HG03159 (cell line): ENCODE data around the gene SSBP4.

Experiments used
- ATAC-seq: cut with Tn5 transposase; IDR thresholded peaks from one replicate; pipeline ENCODE4 v1.9.1; 2021; ENCODE audit warnings: mild to moderate bottlenecking, moderate library complexity; ENCODE audit not compliant: unreplicated experiment

The SSBP4 gene

GRCh38 chr19:18464646-18465045, 45.4 kb downstream of the SSBP4 start:
- ATAC-seq = no peak

DNA sequence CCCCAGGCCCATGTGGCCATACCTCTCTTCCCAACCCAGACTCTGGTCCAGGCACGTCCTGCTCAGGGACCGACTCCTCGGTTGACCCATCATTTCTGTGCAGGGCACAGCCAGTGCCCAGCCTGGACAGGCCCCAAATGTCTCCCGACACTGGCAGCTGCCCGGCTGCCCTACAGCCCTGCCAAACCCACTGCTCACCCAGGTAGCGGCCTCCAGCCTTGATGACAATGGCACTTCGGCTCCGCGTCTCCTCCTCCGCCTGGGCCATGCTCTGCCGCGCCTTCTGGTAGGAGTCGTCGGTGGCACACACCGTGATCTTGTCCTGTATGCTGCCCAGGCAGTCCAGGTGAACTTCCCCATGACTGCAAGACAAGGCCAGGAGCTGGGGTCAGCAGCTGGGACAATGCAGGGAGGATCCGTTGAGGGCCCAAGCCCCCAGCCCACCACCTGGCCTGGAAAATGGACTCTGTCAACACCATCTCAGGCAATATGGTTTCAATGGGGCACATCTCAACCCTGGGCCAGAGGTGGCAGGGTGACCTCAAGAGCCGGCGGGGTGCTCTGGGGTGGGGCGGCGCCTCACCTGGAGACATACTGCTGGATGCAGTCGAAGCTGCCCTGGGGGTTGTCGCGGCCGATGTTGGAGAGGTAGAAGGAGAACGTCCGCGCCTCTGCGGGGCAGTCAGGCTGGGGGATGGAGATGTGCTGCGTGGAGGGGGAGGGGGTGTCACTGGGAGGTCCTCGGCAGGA, 46.2 kb downstream of the SSBP4 start:
- ATAC-seq = no peak

DNA sequence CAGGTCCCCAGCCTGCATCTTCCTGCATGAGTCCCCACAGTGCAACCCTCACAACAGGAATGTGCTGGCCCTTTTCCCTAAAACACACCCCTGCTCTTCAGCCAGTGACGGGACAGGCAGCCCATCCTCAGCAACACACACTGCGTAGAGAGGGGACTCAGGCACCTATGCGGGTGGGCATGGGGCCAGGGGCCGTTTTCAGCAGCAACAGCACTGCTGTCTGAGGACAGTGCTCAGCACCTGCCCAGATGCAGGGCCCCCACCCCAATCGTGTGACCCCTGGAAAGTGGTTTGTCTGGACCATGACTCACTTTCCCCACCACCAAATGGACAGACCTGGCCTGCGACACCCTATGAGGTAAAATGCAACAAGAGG, 46.8 kb downstream of the SSBP4 start:
- ATAC-seq = no peak

- ATAC-seq = no peak
Measured at GRCh38 chr19:18466354-18466753, 47.2 kb downstream of the SSBP4 start.

- no peak for ATAC-seq
Measured at GRCh38 chr19:18467978-18468377, 48.8 kb downstream of the SSBP4 start.

DNA sequence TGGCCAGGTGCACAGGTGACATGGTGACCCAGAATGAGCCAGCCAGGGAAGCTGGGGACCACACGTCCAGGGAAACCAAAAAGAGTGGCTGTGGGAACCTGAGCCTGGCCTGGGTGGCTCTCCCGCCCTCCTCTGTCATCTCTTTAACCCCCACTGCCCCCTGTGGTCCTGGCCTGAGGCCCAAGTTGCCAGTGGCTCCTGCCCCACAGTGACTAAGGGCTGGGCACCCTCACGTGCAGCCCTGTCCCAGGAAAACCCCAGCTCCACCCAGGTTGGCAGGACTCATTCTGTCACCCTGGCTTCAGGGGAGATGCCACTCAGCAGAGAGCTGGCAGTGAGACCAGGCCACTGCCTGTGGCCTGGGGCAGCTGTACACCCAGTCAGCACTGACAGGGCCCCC, 49.3 kb downstream of the SSBP4 start:
- ATAC-seq = no peak

DNA sequence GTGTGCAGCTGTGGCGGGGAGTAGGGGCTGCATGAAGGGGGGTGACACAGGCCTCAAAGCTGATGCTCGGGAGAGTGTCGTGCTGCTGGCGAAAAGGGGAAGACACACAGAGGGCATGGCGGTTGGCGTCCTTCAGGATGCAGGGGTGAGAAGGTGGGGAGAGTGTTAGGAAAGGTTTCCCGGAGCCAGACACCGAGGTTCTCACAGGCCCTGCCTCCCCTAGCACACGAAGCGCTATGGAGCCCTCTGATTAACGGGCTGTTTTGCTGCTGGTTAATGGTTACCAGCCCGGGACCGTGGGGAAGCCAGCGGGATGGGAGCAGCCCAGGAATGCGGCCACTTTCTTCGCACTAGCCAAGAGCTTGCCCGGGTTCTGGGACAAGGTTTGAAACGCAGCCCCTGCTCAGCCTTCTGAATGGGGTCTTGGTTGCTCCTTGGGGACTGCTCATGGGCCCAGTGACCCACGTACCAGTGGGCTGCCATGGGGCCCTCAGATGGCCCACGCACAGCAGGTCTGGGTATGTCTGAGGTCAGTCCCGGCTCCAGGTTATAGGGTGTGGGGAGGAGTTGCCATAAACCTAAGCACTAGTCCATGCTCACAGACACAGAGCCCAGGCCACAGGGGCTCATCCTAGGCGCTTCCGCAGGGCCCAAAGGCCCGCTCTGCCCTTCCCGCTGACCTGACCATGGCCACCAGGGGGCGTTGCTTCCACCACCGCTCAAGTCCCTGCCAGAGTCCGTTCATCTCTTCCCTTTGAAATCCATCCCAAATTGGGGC, 50.1 kb downstream of the SSBP4 start:
- ATAC-seq = no peak

DNA sequence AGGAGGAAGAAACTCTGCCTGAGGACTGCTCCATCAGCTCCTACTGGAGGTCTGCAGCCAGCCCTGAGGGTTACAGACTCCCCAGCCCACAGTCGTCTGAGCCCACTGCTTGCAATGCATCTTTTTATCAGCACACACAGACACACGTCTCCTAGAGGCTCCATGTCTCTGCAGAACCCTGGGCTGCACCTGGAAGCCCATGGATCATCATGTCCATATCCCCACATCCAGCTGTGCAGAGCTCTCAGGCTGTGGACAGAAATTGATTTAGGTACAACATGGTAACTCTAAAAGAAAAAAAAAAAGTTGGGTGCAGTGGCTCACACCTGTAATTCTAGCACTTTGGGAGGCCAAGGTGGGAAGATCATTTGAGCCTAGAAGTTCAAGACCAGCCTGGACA, 51.6 kb downstream of the SSBP4 start:
- no peak for ATAC-seq

- ATAC-seq = no peak
Measured at GRCh38 chr19:18473003-18473705, 54.0 kb downstream of the SSBP4 start.

DNA sequence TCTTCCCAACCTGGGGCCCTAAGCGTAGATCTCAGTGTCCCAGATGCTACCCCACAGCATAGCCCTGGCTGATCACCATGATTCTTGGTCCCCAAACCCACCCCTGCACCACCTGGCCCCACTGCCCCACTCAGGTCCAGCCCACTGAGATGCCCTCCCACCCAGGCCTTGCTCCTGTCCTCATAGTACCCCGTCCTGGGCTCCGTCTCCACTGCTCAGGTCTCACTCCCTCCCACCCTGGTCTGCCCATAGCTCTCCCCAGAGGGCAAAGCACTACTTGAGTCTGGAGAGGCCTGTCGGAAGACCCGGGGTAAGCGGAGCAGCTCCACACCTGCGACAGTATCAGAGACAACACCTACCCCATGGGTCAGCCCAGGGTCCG, 54.5 kb downstream of the SSBP4 start:
- ATAC-seq = no peak

DNA sequence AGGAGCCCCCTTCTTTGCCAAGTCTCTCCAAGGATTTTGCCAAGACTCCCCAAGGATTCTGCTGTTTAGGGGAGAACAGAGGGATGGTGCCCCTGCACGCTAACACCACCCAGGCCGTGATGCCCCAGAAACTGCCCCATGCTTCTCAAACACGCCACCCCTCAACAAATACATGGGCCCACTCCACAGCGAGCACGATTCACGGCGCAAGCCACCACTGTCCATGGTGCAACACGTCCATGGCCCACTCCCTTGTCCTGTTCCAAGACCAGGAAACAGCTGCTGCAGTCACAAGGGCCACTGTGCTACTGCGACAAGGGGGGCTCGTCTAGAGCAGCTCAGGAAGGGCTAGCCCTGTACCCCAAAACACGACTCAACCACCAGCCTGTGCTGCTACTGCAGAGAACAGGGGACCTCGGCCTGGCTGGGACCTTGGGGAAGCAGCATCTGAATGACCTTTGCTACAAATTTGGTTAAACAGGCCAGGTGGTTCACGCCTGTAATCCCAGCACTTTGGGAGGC, 55.2 kb downstream of the SSBP4 start:
- ATAC-seq = no peak

DNA sequence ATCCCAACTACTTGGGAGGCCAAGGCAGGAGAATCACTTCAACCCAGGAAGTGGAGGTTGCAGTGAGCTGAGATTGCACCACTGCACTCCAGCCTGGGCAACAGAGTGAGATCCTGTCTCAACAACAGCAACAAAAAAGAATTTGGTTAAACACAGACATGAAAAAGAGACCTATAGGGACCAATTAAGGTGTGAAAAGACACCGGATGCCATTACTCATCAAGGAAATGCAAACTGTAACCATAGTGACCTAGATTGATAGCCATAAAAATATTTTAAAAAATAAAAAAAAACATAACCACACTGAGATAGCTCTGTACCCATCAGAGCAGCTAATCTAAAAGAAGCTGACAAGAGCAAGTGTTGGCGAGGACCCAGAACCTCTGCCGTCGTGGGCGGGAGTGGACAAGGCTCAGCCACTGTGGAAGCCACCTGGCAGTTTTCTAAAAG, 55.8 kb downstream of the SSBP4 start:
- no peak for ATAC-seq

- no peak for ATAC-seq
Measured at GRCh38 chr19:18475762-18476331, 56.6 kb downstream of the SSBP4 start.

- no peak for ATAC-seq
Measured at GRCh38 chr19:18476507-18477041, 57.4 kb downstream of the SSBP4 start.

- no peak for ATAC-seq
Measured at GRCh38 chr19:18477042-18477779, 58.0 kb downstream of the SSBP4 start.

DNA sequence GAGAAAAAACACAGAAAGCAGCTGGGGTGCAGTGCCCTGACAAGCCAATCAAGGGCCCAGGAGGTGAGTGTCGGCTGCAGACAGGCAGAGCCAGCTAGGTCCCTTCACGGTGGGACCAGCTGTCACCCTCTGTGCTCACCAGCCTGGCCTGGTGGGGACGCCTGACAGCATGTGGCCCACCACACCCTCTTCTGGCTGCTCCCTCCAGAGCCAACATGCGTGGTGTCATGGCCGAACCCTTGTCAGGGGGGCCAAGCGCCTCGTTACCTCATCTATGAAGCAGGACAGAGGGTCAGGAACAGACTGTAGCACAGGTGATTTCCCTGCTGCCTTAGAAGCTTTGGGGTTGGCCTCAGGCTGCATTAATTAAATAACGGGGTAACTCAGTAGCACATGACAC, 58.8 kb downstream of the SSBP4 start:
- ATAC-seq = no peak

GRCh38 chr19:18478545-18479311, 59.5 kb downstream of the SSBP4 start:
- ATAC-seq = peak; percentile 55

DNA sequence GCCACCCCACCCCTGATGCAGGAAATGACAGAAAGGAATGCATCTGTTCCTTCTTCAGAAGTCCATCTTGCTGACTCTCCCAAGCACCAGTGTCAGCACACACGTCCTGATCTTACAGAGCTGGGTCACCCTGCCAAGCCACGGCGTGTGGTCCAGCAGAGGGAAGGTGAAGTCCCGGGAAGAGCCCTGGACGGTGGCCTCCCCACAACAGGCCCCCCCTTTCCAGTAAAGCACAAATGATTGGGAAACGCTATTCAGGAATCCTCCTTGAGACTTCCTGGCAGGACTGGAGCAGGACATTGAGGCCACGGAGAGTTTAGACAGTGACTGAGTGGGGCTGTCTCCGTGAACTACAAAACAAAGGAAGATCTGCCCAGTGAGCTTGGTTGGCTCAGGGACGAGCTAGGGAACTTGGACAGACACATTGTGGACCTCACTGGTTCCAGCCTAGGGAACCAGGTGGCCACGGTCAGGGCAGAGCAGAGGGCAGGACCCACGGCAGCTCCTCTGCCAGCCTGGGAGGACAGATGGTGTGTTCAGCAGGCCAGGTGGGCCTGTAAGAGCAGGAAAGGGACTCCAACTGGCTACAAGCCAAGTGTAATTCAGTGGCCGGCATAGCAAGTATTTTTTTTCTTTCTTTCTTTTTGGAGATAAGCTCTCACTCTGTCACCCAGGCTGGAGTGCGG, 61.0 kb downstream of the SSBP4 start:
- ATAC-seq = no peak
